ENCODE data around the gene ASXL1. TPM values are rescaled to one million over a fixed set of nuclear protein-coding genes. Genes with fewer than 3 reads are reported as not detected.
A peak's percentile ranks its signal among the peaks of the same experiment; 100 is the strongest.

Gene ASXL1
- polyA plus RNA-seq, 1 of the 3 experiments (the other 2 are of a cell fraction): 36.6 TPM

GRCh38 chr20:32472581-32473207 lies 114.6 kb downstream of the ASXL1 start:
- POLR2A ChIA-PET: no interaction called here
- DNase-seq: no peak
- TF ChIP-seq NFIC (IDR thresholded peaks at IDR 0.05; ENCODE audit: borderline replicate concordance): no peak
- no peak for TF ChIP-seq SIN3A (IDR thresholded peaks at IDR 0.05; ENCODE audit: borderline replicate concordance, low read depth, low read length)
- no peak for TF ChIP-seq FOXM1 (IDR thresholded peaks at IDR 0.05; ENCODE audit: low read depth)
- TF ChIP-seq, protein P1, sequence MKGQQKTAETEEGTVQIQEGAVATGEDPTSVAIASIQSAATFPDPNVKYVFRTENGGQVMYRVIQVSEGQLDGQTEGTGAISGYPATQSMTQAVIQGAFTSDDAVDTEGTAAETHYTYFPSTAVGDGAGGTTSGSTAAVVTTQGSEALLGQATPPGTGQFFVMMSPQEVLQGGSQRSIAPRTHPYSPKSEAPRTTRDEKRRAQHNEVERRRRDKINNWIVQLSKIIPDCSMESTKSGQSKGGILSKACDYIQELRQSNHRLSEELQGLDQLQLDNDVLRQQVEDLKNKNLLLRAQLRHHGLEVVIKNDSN (IDR thresholded peaks at IDR 0.05; ENCODE audit: borderline replicate concordance, low read depth): no peak
- TF ChIP-seq RXRA (IDR thresholded peaks at IDR 0.05; ENCODE audit: borderline replicate concordance, low read depth): no peak
- TF ChIP-seq TAF1 (IDR thresholded peaks at IDR 0.05; ENCODE audit: borderline replicate concordance, low read depth, low read length): no peak
- TF ChIP-seq SMC3 (IDR thresholded peaks at IDR 0.05; ENCODE audit: low read depth, low read length): no peak
- TF ChIP-seq ELF1 (IDR thresholded peaks at IDR 0.05): no peak
- no peak for TF ChIP-seq FOSL2 (IDR thresholded peaks at IDR 0.05; ENCODE audit: borderline replicate concordance, low read depth)
- no peak for TF ChIP-seq NRF1 (IDR thresholded peaks at IDR 0.05; ENCODE audit: low read depth, low read length)
- TF ChIP-seq, protein P2, sequence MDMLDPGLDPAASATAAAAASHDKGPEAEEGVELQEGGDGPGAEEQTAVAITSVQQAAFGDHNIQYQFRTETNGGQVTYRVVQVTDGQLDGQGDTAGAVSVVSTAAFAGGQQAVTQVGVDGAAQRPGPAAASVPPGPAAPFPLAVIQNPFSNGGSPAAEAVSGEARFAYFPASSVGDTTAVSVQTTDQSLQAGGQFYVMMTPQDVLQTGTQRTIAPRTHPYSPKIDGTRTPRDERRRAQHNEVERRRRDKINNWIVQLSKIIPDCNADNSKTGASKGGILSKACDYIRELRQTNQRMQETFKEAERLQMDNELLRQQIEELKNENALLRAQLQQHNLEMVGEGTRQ (IDR thresholded peaks at IDR 0.05; ENCODE audit: borderline replicate concordance, low read depth, low read length): no peak
- no peak for TF ChIP-seq MXI1 (IDR thresholded peaks at IDR 0.05; ENCODE audit: low read depth, low read length)
- TF ChIP-seq, protein P3, sequence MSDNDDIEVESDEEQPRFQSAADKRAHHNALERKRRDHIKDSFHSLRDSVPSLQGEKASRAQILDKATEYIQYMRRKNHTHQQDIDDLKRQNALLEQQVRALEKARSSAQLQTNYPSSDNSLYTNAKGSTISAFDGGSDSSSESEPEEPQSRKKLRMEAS (IDR thresholded peaks at IDR 0.05; ENCODE audit: low read depth): no peak
- TF ChIP-seq PBX3 (IDR thresholded peaks at IDR 0.05): no peak
- TF ChIP-seq TEAD4 (IDR thresholded peaks at IDR 0.05; ENCODE audit: borderline replicate concordance, insufficient read depth): no peak
- TF ChIP-seq, protein P4, sequence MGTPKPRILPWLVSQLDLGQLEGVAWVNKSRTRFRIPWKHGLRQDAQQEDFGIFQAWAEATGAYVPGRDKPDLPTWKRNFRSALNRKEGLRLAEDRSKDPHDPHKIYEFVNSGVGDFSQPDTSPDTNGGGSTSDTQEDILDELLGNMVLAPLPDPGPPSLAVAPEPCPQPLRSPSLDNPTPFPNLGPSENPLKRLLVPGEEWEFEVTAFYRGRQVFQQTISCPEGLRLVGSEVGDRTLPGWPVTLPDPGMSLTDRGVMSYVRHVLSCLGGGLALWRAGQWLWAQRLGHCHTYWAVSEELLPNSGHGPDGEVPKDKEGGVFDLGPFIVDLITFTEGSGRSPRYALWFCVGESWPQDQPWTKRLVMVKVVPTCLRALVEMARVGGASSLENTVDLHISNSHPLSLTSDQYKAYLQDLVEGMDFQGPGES (IDR thresholded peaks at IDR 0.05; ENCODE audit: low read depth, low read length): no peak
- no peak for TF ChIP-seq CHD2 (IDR thresholded peaks at IDR 0.05; ENCODE audit: low read length, partially characterized antibody)
- Histone ChIP-seq H3F3A (replicated peaks; ENCODE audit: insufficient read depth) (peaks cover 21% of the 10 kb centered on the region), H3K27me3 (ENCODE audit: insufficient read depth) (no peaks in the 10 kb centered on the region), H3K9ac (no peak overlapping the region), H3K4me2 (peak overlapping the region; percentile 93; the same call in 1 of the 2 replicates), H3K27ac (ENCODE audit: low read depth in 2 of 2, low read length in 1 of 2) (no peak overlapping the region; a peak in 1 of 4 replicates), H3K79me2 (ENCODE audit: insufficient read depth) (peaks cover 97% of the 10 kb centered on the region), H4K20me1 (ENCODE audit: insufficient read depth) (peaks cover 14% of the 10 kb centered on the region; the same call in 1 of the 2 replicates), H3K4me1 (ENCODE audit: control insufficient read depth in 1 of 2, insufficient read depth in 2 of 2, low read depth in 1 of 2, low read length in 1 of 2) (peaks cover 51 to 61% of the 10 kb centered on the region in 2 experiments; a peak in 3 of 4 replicates), H3K9me3 (no peaks in the 10 kb centered on the region), H2AFZ (ENCODE audit: low read depth) (no peak overlapping the region), H3K4me3 (ENCODE audit: low read depth in 2 of 2, low read length in 1 of 2) (no peak overlapping the region), H3K36me3 (replicated peaks in 1 of 2; ENCODE audit: control insufficient read depth in 1 of 2, insufficient read depth in 2 of 2, low read length in 1 of 2) (peaks cover 12 to 18% of the 10 kb centered on the region in 2 experiments), H3K9me2 (no peaks in the 10 kb centered on the region)
- no CpG with 5 or more reads among the region's 6 CpGs for WGBS (ENCODE audit: low lambda C conversion rate)
- CTCF ChIA-PET: interaction anchor here (2.4 to 3.2 kb wide), 2 partner anchors 9 to 180 kb away, joined by 6 to 11 read pairs; no protein-coding TSS in a partner anchor
